Measurements from ENCODE around the gene ABCA12.

DNA sequence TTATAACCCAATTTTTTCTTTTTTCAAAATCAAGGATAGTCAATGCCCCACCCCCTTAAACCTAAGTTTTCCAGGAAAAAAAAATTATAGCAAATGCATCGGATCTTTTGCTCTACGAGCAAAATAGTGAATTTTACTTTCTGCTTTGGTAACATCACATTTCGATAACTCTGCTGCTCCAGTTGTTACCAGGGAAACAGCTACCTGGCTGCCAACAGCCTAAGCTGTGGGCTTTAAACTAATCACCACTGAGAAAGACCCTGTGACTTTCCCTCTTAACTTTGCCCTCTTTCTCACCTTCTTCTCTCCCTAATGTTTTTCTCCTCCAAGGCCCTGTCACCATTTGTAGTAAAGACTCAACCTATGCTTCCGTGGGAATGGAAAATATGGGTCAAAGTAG lies 145.5 kb downstream of the ABCA12 start:
- TF ChIP-seq MAFK (IDR thresholded peaks at IDR 0.05; ENCODE audit: partially characterized antibody) = no peak
- no peak for TF ChIP-seq POLR2A (IDR thresholded peaks at IDR 0.05; ENCODE audit: low read length)
- TF ChIP-seq, protein P1, sequence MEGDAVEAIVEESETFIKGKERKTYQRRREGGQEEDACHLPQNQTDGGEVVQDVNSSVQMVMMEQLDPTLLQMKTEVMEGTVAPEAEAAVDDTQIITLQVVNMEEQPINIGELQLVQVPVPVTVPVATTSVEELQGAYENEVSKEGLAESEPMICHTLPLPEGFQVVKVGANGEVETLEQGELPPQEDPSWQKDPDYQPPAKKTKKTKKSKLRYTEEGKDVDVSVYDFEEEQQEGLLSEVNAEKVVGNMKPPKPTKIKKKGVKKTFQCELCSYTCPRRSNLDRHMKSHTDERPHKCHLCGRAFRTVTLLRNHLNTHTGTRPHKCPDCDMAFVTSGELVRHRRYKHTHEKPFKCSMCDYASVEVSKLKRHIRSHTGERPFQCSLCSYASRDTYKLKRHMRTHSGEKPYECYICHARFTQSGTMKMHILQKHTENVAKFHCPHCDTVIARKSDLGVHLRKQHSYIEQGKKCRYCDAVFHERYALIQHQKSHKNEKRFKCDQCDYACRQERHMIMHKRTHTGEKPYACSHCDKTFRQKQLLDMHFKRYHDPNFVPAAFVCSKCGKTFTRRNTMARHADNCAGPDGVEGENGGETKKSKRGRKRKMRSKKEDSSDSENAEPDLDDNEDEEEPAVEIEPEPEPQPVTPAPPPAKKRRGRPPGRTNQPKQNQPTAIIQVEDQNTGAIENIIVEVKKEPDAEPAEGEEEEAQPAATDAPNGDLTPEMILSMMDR (IDR thresholded peaks at IDR 0.05) = no peak
- TF ChIP-seq PHF8 (IDR thresholded peaks at IDR 0.05; ENCODE audit: borderline replicate concordance, low read depth) = no peak
- TF ChIP-seq MYC (IDR thresholded peaks at IDR 0.05; ENCODE audit: borderline replicate concordance, low read length) = no peak
- TF ChIP-seq KDM1A (IDR thresholded peaks at IDR 0.05; ENCODE audit: low read depth) = no peak
